OCI-M2 (cell line): ENCODE results near the gene DRG2.

Source experiments
- DNase-seq: peaks from one replicate; lab custom pipeline; 2025; ENCODE audit not compliant: unreplicated experiment; lab: John Stamatoyannopoulos, UW

The DRG2 gene, protein sequence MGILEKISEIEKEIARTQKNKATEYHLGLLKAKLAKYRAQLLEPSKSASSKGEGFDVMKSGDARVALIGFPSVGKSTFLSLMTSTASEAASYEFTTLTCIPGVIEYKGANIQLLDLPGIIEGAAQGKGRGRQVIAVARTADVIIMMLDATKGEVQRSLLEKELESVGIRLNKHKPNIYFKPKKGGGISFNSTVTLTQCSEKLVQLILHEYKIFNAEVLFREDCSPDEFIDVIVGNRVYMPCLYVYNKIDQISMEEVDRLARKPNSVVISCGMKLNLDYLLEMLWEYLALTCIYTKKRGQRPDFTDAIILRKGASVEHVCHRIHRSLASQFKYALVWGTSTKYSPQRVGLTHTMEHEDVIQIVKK

DNA sequence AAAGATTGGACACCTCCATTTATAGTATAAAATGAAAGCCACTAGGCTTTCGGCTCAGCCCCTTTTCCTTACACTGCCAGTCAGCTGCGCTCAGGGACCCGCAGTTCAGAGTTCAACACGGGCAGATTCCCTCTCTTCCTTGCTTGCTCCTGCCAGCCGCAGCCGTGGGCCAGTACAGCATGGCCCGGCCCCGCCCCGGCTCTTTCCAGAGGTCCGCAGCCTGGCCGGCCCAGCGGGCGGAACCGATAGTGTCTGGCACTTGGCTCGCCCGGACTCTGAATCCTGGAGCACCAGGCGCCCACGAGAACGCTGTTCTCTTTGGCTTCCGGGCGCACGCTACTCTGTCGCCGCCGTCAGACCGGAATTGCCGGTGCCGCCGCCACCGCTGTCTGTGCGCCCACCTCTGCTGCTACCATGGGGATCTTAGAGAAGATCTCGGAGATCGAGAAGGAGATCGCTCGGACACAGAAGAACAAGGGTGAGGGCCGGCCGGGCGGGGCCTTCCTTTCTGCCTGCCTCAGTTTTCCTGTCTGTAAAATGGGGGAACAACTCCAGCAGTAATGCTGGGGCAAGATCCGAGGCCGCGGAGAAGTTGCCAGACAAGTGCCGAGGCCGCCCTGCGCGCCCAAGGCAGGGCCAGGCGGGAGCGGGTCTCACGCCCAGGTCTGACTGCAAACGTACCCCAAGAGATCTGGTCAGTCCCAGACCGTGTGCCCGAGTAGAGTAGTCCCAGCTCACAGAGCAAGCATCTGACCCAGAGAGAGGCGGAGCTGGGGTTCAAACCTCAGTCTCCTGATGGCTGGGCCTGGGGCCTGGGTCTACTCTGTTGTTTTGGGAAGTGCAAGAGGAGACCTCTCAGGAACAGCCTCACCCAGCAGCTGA is at the start of gene DRG2:
DRG2 (plus strand) TSS at position 339 of the 882 bp plus-strand sequence; CDS start at position 415, 76 bp downstream.
- peak; percentile 68 for DNase-seq

DNA sequence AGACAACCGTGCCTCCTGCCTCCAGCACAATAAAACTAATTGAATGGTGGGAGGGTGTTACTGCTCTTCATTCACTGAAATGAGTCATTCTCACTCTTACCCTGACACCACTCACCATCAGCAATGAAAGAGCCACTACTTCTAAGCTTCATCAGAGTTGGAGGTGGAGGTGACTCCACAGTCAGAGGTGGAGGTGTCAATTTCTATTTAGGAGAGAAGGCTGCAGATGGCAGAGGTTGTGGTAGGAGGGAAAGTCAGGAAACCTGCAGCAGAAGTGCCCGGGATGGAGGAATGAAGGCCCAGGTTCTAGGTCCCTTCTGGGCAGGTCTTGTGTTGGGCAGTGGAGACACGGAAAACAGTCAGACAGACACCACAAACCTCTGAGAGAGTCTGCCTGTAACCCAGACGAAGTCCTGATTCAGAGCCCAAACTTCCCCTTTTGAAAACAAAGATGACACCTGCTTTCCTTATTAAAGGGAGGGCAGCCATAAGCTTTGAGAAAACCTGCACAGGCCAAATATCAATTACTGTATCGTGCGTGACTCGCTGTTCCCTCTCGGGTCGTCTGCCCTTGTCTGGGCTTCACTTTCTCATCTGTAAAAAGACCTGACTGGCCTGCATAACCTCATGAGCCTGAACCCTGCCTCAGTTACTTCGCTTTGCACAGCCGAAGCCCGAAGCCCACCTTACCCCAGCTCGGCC is 49.4 kb upstream of the DRG2 start:
- DNase-seq: no peak

DNA sequence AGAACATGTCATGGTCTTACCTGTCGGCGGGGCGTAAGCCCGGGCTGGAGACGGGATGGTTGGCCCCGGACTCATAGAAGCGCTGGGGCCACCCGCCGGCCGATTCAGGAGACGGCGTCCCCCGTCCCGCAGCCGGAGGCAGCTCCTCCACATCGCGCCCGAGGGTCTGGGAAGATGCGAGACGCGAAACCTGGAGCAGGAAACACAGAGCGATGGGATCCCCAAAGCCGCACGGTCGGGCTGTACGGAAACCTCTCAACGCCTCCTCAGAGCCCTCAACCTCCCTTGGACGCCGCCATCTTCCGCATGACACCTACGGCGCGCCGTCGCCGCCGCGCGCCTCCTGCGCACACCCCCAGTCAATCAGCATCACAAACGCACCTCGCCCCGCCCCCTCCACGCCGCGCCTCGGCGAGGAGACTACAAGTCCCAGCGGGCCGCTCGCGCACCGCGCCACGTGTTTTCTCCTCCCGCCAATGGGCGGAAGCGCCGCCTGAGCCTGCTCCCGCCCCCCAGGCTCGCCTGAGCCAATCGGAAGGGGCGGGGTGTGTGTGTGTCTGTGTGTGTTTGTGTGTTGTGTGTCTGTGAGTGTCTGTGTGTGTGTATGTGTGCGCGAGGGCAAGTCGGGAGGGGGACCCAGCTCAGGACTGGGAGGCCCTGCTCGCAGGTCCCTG is 48.8 kb upstream of the DRG2 start, which contains the start of the genes ATPAF2 and GID4:
ATPAF2 (minus strand) TSS at position 308 of the 674 bp plus-strand sequence; CDS start at position 153, 155 bp downstream.
GID4 (plus strand) TSS at position 548 of the 674 bp plus-strand sequence; CDS start at position 605, 57 bp downstream.
- DNase-seq: peak; percentile 79

DNA sequence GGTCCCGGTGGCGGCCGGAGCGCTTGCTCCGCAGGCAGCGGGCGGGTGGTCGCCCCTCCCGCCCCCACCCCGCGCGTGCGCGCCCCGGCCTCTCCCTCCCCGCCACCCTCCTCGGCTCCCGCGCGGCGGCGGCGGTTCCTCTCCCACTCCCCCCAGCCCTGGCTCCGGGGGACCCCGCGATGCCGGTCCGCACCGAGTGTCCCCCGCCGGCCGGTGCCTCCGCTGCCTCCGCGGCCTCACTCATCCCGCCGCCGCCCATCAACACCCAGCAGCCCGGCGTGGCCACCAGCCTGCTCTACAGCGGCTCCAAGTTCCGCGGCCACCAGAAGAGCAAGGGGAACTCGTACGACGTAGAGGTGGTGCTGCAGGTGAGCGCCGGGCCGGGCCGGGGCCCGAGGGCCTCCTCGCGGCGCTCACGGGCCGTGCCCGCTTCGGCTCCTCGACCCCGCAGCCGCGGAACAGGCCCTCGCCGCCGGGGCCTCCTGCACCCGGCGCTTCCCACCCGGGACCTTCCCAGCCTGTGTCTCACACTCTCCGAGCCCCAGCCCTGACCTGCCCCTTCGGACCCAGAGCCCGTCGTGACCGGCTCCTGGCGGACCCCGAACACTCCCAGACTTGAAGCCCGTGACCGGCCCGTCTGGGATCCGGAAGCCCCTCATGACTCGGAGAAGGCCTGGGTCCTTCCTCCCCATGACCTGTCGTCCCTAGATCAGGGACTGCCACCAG is 48.0 kb upstream of the DRG2 start:
- DNase-seq: no peak

DNA sequence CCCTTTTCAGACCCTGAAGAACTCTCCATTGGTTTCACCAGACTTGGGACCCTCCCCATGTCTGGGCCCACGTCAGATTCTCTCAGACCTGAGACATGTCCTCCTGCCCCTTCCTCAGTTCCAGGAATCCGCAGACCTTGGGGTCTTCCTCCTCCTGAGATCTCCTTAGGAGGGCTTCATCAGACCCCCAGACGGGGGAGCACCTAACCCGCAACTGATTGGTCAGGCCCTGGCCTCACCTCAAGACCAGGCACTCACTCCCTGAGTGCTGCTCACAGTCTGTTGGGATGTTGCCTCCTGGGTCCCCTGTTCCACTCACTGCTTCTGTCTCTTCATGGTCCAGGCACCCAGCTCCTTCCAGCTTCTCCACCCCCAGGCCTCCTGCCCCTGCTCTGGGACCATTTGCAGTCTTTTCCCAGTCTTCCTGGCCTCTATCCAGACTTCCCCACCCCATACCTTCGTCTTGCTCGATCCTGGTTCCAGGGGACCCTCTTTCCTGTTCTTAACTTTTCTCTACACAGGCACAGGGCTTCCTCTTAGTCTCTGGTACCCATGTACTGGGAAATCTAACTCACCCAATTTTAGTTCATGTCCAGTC is 47.4 kb upstream of the DRG2 start:
- no peak for DNase-seq

DNA sequence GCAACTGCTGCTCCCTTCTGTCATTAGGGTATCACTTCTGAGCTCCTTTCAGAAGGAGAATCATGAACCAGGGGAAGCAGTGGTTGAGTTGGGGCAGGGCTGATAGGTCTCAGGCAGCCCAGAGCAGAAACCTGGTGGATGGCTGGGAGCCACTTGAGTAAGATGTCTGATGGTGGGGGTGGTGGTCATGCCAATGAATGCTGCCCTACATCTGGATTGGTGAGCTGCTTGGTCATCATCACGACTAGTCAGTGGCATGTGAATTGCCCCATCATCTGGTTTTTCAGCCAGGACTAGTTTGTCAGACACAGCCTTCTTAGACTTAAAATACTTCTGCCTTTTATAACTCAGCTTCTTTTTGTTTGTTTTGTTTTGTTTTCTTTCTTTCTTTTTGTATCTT is 46.0 kb upstream of the DRG2 start:
- DNase-seq: no peak

DNA sequence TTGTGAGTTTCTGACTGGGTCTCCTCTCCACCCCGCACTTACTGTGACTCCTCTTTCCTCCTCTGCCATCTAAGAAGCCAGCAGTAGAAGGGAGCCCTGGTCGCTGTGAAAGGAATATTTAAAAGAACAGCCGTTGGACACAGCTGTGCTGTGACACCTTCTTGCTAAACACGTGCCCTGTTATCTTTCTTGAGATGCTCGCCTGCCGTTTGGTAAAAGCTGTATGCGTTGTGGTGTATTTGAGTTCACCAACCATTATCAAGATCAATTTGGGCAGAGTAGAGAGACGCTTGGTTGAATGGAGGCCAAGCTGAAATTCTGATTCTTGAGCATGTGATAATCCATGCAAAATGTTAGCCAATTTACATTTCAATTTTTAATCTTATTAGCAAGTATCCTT is 44.8 kb upstream of the DRG2 start:
- DNase-seq: no peak

DNA sequence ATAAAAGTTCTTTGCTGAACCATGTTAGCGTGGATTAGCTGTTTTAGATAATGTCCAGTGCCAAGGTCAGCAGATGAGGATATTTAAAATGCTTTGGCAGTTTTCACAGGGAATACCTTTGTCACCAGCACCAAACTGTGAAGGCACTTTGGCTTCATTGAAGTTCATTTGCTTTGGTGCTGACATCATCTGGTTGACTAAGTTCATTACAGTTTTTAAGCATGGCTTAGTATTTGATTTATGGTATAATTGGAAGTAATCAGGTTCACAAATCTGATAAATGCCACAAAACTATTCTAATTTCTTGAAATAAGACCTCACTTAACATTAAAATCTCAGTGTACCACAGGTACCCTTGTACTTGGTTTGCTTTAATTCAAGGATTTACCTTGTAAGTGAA is 44.3 kb upstream of the DRG2 start:
- no peak for DNase-seq

DNA sequence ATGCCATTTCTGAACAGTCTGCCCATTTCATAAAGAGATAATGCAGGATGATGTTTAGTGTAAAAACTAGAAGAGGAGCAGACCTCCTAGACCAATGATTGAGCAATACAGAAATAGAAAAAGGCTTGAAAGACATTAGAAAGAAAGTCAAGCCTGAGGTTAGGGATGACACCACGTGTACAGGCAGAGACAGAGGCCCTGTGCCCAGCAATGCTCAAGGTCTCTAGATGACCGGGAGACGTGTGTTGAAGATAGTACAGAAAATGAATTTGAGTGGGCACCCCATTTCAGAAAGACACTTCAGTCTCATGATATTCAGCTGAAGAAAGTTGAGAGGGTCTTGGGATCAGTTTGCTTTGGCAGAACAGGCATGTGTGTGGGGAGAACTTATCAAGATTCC is 43.1 kb upstream of the DRG2 start:
- DNase-seq: no peak

DNA sequence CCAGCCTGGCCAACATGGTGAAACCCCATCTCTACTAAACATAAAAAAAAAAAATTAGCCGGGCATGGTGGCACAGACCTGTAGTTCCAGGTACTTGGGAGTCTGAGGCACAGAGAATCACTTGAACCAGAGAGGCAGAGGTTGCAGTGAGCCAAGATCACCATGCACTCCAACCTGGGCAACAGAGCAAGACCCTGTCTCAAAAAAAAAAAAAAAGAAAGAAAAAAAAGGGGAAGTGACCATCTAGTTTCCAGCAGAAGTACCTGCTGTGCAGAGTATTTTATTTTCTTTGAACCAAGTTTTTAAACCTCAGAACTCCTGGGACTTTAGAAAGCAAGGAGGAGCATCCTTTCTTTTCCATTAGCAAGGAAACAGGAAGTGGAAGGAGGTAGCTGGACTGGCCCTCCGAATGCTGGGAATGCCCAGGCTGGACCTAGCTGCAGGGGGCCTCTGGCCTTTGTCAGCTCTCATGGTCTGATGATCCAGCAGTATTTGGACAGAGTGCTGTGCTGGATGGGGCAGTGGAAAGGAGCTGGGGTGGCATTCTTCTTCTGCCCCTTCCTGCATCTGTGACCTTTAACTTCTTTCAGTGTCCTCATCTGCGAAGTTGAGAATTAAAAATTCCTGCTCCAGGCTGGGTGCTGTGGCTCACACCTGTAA is 41.9 kb upstream of the DRG2 start:
- no peak for DNase-seq

DNA sequence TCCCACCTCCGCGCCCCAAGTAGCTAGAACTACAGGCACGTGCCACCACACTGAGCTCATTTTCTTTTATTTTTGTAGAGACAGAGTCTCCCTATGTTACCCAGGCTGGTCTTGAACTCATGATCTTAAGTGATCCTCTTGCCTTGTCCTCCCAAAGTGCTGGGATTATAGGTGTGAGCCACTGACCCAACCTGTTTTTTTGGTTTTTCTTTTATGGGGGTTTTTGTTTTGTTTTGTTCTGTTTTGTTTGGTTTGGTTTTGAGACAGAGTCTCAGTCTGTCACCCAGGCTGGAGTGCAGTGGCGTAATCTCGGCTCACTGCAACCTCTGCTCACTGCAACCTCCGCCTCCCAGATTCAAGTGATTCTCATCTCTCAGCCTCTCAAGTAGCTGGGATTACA is 32.2 kb upstream of the DRG2 start:
- DNase-seq: no peak

DNA sequence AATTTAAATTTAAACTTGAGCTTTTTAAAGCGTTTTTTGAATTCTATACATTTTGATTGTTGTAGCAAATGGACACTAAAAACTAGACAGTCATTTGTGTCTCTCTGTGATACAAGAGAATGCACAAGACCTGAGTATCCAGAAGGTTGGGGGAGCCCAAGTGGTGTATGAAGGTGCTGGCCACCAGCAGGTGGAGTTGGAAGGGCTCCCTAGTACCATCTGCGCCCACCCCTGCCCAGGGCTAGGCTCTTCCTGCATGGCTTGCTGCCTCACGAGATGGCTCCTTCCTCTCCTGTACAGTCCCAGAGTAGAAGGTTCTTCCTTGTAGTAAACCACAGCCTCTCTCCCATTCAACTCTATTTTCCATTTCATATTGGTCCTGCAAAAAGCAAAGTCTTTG is 31.5 kb upstream of the DRG2 start:
- DNase-seq: no peak

DNA sequence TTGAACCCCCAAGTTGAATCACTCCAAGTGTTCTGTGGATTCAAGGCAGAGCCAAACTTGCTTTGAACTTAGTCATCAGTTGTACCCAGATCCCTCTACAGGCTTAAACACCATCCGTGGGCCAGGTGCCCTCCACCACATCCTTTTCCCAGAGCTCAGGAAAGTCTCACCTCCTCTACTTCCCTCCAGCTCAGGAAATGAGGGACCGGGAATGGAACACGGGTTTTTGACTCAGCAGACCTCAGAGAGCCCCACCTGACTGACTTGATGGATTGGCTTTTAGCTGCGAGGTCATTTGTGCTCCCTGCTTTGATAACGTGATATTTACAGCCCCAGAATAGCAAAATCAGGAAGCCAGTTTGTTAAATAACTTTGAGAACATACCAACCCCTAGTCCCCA is 28.5 kb upstream of the DRG2 start:
- DNase-seq: no peak

DNA sequence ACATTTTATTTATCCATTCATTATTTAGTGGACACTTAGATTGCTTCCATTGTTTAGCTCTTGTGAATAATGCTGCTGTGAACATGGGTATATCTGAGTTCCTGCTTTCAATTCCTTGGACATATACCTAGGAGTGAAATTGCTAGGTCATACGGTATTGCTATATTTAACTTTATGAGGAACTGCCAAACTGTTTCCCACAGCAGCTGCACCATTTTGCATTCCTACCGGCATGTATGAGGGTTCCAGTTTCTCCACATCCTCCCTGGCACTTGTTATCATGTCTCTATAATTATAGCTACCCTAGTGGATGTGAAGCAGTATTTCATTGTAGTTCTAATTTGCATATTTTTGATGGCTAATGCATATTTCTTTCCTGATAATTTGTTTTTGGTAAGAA is 23.7 kb upstream of the DRG2 start:
- DNase-seq: no peak

DNA sequence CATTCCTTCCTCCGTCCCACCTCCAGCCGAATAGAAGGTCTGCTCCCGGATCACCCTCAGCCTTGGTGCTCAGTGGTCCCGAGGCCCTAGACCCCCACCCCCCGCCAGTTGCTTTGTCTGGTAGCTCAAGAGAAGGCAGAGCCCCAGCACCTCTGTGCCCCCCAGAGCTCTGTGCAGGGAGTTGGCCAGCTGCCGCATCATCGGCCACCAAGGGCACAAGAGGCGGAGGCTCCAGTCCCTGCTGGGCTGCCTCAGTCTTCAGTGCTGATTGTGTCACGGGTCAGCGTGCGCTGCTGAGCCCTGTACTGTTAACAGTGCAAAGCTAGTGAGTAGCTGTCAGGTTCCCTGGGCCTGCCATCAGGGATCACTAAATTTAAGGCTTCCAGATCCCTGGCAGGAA is 22.2 kb upstream of the DRG2 start:
- DNase-seq: no peak

DNA sequence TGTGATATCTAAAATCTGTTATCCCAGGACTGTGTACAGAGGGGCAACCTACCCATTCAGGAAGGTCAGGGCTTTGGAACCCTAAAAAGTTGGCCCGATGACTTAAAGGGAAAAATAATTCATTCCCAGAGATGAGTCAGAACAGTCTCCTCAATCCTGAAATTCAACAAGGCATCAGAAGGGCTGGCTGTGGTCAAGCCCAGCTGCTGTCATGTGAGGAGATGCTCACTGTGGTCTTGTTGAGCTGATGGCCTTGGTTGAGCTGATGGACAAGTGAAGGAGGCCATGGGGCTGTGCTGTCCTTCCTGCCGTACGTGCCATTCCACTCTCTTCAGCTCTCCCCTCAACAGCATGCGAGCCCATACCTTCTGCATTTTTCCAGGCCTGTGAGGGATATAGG is 20.9 kb upstream of the DRG2 start:
- no peak for DNase-seq

DNA sequence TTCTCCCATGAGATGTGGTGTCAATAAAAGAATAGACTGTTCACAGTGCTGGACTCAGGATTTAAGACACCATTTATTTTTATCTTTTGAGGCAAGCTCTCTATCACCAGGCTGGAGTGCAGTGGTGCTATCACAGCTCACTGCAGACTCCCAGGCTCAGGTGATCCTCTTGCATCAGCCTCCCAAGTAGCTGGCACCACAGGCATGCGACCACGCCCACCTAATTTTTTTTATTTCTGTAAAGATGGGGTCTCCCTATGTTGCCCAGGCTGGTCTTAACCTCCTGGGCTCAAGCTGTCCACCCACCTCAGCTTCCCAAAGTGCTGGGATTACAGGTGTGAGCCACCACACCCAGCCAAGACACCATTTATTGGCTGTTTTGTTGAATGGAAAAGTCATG is 18.6 kb upstream of the DRG2 start:
- DNase-seq: no peak

DNA sequence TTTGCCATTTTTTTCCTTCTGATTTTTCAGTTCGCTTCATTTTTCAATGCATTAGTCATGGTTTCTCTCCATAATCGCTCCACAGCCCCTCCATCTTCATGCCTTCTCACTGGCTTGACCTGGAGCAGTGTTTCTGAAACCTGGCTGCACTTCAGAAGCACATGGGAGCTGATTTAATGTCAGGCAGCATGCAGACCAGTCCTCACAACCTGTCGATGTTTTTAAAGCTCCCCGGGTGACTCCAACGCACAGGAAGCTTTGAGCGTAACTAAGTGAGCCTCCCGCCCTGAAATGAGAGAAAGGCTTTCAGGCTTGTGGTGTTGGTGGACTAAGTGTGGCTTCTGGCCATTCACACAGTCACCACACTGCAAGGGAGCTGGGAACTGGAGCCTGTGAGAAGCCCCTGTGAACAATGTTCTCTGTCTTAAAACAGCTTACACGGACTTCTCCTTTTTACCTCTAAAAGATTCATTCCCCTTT is 16.8 kb upstream of the DRG2 start:
- DNase-seq: peak; percentile 62

DNA sequence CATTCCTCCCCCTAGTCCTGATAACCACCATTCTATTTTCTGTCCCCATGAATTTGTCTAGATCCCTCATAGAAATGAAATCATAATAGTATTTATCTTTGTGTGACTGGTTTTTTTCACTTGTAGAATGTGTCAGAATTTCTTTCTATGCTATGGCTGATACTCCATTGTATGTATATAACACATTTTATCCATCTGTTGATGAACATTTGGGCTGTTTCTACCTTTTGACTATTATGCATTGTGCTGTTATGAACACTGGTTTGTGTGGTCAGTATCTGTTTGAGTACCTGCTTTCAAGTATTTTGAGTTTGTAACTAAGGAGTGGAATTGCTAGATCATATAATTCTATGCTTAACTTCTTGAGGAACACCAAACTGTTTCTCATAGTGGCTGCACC is 16.0 kb upstream of the DRG2 start:
- no peak for DNase-seq
